ENCODE data around the gene MYOM1.
"Not testable (repeated sequence)": the region's sequence is repeated elsewhere in the genome, so short reads cannot be mapped to it uniquely, and the experiment has no call there.

MYOM1 gene

DNA sequence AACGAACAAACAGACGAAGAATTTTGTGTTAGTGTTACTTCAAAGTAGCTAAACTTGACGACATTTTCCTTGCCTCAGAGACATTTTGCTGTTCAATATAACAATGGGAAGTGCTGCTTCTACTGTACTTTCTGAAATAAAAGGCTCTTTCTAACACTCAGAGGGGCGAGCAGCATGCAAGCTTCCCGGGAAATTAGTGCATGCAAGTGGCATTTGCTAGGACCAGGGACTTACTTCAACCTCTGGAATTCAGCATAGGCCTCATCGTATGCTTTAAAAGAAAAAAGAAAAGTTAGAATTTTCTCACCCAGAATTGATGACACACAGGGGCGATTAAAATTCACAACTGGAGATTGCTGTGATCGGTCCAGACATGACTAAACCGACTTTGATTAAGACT lies 144.3 kb downstream of the MYOM1 start:
- no peaks in the 10 kb centered on the region for H3K36me3 ChIP-seq (replicated peaks; ENCODE audit: low read depth, low read length)
- H3K4me1 ChIP-seq (ENCODE audit: low read length) = no peaks in the 10 kb centered on the region
- H3K9me3 ChIP-seq (ENCODE audit: insufficient read depth, low read length) = no peaks in the 10 kb centered on the region
- H3K27ac ChIP-seq (ENCODE audit: low read length) = no peak overlapping the region
- H3K27me3 ChIP-seq (ENCODE audit: low read depth, low read length) = no peaks in the 10 kb centered on the region
- no peaks in the 10 kb centered on the region for H3K79me2 ChIP-seq (ENCODE audit: low read length)
- no peaks in the 10 kb centered on the region for H4K20me1 ChIP-seq (ENCODE audit: insufficient read depth, low read length)
- TF ChIP-seq CTCF (IDR thresholded peaks at IDR 0.05; ENCODE audit: low read depth, low read length) = no peak
- TF ChIP-seq EZH2phosphoT487 (IDR thresholded peaks at IDR 0.05; ENCODE audit: low read depth) = no peak
- no peak overlapping the region for H3K4me3 ChIP-seq (ENCODE audit: low read length)
- no peak overlapping the region for H3K9ac ChIP-seq (ENCODE audit: low read length)
- H2AFZ ChIP-seq (ENCODE audit: low read depth, low read length) = no peak overlapping the region
- no peak overlapping the region for H3K4me2 ChIP-seq (ENCODE audit: low read length)

GRCh38 chr18:3074087-3074486 lies 145.7 kb downstream of the MYOM1 start:
- Histone ChIP-seq H3K27ac (ENCODE audit: low read length) (no peak overlapping the region), H3K4me1 (ENCODE audit: low read length) (no peaks in the 10 kb centered on the region), H3K9ac (ENCODE audit: low read length) (no peak overlapping the region), H3K4me3 (ENCODE audit: low read length) (no peak overlapping the region), H3K9me3 (ENCODE audit: insufficient read depth, low read length) (no peaks in the 10 kb centered on the region), H3K36me3 (replicated peaks; ENCODE audit: low read depth, low read length) (no peaks in the 10 kb centered on the region), H3K27me3 (ENCODE audit: low read depth, low read length) (no peaks in the 10 kb centered on the region), H2AFZ (ENCODE audit: low read depth, low read length) (no peak overlapping the region), H3K4me2 (ENCODE audit: low read length) (no peak overlapping the region), H3K79me2 (ENCODE audit: low read length) (no peaks in the 10 kb centered on the region), H4K20me1 (ENCODE audit: insufficient read depth, low read length) (no peaks in the 10 kb centered on the region)
- TF ChIP-seq EZH2phosphoT487 (IDR thresholded peaks at IDR 0.05; ENCODE audit: low read depth) = no peak

DNA sequence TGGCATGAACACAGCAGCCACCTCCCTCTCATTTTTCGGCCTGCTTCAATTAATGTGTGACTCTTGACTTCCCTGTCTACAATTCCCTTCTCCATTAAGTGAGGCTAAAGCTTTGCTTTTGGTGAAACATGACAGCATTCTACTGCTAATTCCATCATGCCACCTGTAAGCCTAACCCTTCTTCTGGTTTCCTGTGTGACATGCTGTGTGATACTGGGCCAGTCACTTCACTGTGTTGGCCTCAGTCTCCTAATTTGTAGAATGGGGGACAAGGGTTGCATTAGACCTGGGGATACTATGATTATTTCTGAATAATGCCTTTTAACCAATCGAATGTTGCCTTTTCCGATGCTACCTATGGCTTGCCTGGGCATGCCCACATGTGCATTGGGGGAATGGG lies 146.4 kb downstream of the MYOM1 start:
- not testable (repeated sequence) for H3K27ac ChIP-seq (ENCODE audit: low read length); H3K36me3 ChIP-seq (replicated peaks; ENCODE audit: low read depth, low read length); H2AFZ ChIP-seq (ENCODE audit: low read depth, low read length); H3K9me3 ChIP-seq (ENCODE audit: insufficient read depth, low read length); H3K27me3 ChIP-seq (ENCODE audit: low read depth, low read length); H4K20me1 ChIP-seq (ENCODE audit: insufficient read depth, low read length); H3K79me2 ChIP-seq (ENCODE audit: low read length); H3K4me1 ChIP-seq (ENCODE audit: low read length); H3K4me3 ChIP-seq (ENCODE audit: low read length); H3K9ac ChIP-seq (ENCODE audit: low read length); H3K4me2 ChIP-seq (ENCODE audit: low read length)

GRCh38 chr18:3071676-3072075 lies 148.1 kb downstream of the MYOM1 start:
- H3K79me2 ChIP-seq (ENCODE audit: low read length) = no peaks in the 10 kb centered on the region
- no peak overlapping the region for H3K9ac ChIP-seq (ENCODE audit: low read length)
- no peaks in the 10 kb centered on the region for H3K36me3 ChIP-seq (replicated peaks; ENCODE audit: low read depth, low read length)
- no peak overlapping the region for H3K4me3 ChIP-seq (ENCODE audit: low read length)
- H3K27me3 ChIP-seq (ENCODE audit: low read depth, low read length) = no peaks in the 10 kb centered on the region
- H4K20me1 ChIP-seq (ENCODE audit: insufficient read depth, low read length) = no peaks in the 10 kb centered on the region
- H3K27ac ChIP-seq (ENCODE audit: low read length) = no peak overlapping the region
- no peak overlapping the region for H3K4me2 ChIP-seq (ENCODE audit: low read length)
- peaks cover 9% of the 10 kb centered on the region; the same call in 1 of the 2 replicates for H3K4me1 ChIP-seq (ENCODE audit: low read length)
- no peaks in the 10 kb centered on the region for H3K9me3 ChIP-seq (ENCODE audit: insufficient read depth, low read length)
- no peak overlapping the region for H2AFZ ChIP-seq (ENCODE audit: low read depth, low read length)
- no peak for TF ChIP-seq CTCF (IDR thresholded peaks at IDR 0.05; ENCODE audit: low read depth, low read length)
- TF ChIP-seq EZH2phosphoT487 (IDR thresholded peaks at IDR 0.05; ENCODE audit: low read depth) = no peak

DNA sequence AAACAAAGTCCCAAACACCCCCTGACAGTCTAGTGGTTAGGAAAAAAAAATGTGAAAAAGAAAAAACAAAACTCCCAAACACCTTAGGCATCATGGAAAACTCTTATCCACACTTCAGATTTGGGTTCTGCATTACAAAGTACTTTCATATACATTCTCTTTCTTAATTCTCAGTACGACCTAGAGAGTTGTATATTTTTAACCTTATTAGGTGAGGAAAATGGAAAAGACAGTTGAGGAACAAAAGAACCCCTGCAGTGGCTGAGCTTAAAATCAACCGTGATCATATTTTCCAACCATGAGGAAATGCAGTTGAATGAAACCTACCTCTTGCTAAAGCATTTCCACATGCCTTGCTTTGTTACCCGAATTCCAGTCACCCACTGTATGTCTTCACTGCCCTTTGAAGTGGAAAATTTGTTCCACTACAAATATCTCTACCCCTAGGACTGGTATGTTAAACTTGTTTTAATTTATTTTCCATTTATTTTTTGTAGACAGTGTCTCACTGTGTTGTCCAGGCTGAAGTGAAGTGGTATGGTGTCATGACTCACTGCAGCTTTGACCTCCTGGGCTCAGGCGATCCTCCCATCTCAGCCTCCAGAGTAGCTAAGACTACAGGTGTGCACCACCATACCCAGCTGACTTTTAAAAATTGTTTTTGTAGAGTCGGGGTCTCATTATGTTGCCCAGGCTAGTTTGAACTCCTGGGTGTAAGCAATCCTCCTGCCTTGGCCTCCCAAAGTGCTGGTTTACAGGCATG lies 149.9 kb downstream of the MYOM1 start:
- H3K36me3 ChIP-seq (replicated peaks; ENCODE audit: low read depth, low read length) = no peaks in the 10 kb centered on the region
- peaks cover 9% of the 10 kb centered on the region; the same call in 1 of the 2 replicates for H3K4me1 ChIP-seq (ENCODE audit: low read length)
- TF ChIP-seq EZH2phosphoT487 (IDR thresholded peaks at IDR 0.05; ENCODE audit: low read depth) = no peak
- no peak for TF ChIP-seq CTCF (IDR thresholded peaks at IDR 0.05; ENCODE audit: low read depth, low read length)
- no peak overlapping the region for H3K4me2 ChIP-seq (ENCODE audit: low read length)
- H4K20me1 ChIP-seq (ENCODE audit: insufficient read depth, low read length) = no peaks in the 10 kb centered on the region
- no peak overlapping the region for H3K27ac ChIP-seq (ENCODE audit: low read length)
- no peaks in the 10 kb centered on the region for H3K27me3 ChIP-seq (ENCODE audit: low read depth, low read length)
- no peak overlapping the region for H3K9ac ChIP-seq (ENCODE audit: low read length)
- no peaks in the 10 kb centered on the region for H3K9me3 ChIP-seq (ENCODE audit: insufficient read depth, low read length)
- H2AFZ ChIP-seq (ENCODE audit: low read depth, low read length) = no peak overlapping the region
- no peaks in the 10 kb centered on the region for H3K79me2 ChIP-seq (ENCODE audit: low read length)
- no peak overlapping the region for H3K4me3 ChIP-seq (ENCODE audit: low read length)

All from OCI-LY3 (cell line).